ENCODE results near the gene GCNT4. TPM values are rescaled to one million over a fixed set of nuclear protein-coding genes. Genes with fewer than 3 reads are reported as not detected.
"Not testable (repeated sequence)": the region's sequence is repeated elsewhere in the genome, so short reads cannot be mapped to it uniquely, and the experiment has no call there.

GCNT4 gene
- 5.2 TPM for total RNA-seq (ENCODE audit: unreplicated experiment)
- long read RNA-seq, full-length matches to known transcripts: 1 of 1 reads
- long read RNA-seq, partial matches to known transcripts: 0 of 1 reads
- long read RNA-seq, other reads (novel, unspliced or antisense): 0 of 1 reads

DNA sequence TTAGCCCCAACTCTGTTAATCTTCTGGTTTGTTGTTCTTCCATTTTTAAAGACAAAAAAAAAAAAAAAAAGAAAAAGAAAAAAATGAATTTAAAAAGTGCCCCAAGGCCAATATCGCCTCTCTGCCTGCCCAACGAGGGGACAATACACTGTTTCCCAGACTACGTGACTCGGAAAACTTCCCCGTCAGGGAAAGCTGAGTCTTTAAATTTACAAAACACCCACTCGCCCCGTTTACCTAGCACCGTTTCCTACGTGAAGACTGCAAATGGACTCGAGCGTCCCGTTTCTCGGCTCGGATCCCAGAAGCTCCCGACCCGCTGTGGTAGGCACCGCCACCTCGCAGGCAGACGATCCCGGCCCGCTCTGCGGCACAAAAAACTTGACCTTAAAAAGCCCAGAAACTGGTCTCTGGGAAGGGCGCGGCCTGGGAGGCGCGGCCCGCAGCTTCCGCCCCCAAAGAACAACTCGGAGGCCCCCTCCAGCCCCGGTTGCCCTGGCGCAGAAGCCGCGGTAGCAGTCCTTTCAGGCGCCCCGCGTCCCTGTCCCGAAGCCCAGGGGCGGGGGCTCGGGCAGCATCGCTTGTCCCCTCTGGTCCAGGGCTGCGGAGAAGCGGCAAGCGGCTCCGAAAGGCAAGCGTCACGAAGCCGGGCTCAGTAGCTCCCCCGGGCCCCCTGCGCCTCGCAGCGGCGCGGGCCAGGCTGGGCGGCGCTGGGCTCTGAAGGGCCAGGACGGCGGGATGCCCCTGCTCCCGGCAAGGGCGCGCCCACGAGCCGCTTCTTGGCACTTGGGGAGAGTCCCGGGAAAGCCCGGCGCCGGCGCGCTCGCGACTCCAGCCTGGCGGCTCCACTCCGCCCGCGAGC is at the start of gene GCNT4:
TSS of gene GCNT4 (minus strand) at position 367 of the 862 bp plus-strand sequence. CDS start 22,521 bp downstream, outside the sequence.
- Mint-ChIP-seq H3K36me3 (ENCODE audit: unreplicated experiment) (no peaks in the 10 kb centered on the region), H3K27me3 (ENCODE audit: unreplicated experiment) (peaks cover 20% of the 10 kb centered on the region), H3K4me1 (ENCODE audit: low read depth, unreplicated experiment) (peaks cover 24% of the 10 kb centered on the region), H3K27ac (ENCODE audit: unreplicated experiment) (peak within 1 kb of the TSS; percentile 55), H3K9me3 (ENCODE audit: unreplicated experiment) (peaks cover 19% of the 10 kb centered on the region), H3K4me3 (ENCODE audit: unreplicated experiment) (peak within 1 kb of the TSS; percentile 94)
- TF ChIP-seq, protein P1, sequence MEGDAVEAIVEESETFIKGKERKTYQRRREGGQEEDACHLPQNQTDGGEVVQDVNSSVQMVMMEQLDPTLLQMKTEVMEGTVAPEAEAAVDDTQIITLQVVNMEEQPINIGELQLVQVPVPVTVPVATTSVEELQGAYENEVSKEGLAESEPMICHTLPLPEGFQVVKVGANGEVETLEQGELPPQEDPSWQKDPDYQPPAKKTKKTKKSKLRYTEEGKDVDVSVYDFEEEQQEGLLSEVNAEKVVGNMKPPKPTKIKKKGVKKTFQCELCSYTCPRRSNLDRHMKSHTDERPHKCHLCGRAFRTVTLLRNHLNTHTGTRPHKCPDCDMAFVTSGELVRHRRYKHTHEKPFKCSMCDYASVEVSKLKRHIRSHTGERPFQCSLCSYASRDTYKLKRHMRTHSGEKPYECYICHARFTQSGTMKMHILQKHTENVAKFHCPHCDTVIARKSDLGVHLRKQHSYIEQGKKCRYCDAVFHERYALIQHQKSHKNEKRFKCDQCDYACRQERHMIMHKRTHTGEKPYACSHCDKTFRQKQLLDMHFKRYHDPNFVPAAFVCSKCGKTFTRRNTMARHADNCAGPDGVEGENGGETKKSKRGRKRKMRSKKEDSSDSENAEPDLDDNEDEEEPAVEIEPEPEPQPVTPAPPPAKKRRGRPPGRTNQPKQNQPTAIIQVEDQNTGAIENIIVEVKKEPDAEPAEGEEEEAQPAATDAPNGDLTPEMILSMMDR (IDR thresholded peaks at IDR 0.05; ENCODE audit: partially characterized antibody, unreplicated experiment): no peak
- peak; percentile 49 for DNase-seq

GRCh38 chr5:75095956-75096355 is 43.6 kb upstream of the GCNT4 start:
- H3K4me3 Mint-ChIP-seq (ENCODE audit: unreplicated experiment); H3K27ac Mint-ChIP-seq (ENCODE audit: unreplicated experiment); H3K4me1 Mint-ChIP-seq (ENCODE audit: low read depth, unreplicated experiment): not testable (repeated sequence)

DNA sequence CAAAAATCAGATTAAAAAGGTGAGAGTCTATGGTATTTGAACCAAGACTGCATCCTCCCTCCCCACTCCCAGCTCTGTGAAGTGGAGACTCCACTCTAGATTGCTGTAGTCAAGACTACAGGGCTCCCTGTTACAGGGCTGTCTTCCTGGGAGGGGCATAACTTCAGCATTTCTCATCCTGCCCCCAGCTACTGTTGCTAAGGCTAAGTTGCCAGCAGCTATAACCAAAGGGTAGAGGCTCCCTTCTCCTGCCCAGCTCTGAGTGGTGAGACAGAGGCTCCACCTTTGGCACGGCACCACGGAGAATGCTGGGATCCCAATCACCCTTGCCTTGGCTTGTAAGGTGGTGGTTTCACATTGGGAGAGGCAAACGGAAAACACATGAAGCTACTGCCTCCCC is 39.2 kb upstream of the GCNT4 start:
- TF ChIP-seq, protein P1 (IDR thresholded peaks at IDR 0.05; ENCODE audit: partially characterized antibody, unreplicated experiment): no peak
- Mint-ChIP-seq H3K27me3 (ENCODE audit: unreplicated experiment) (peaks cover 2% of the 10 kb centered on the region), H3K4me3 (ENCODE audit: unreplicated experiment) (no peak overlapping the region), H3K27ac (ENCODE audit: unreplicated experiment) (no peak overlapping the region), H3K4me1 (ENCODE audit: low read depth, unreplicated experiment) (no peaks in the 10 kb centered on the region), H3K36me3 (ENCODE audit: unreplicated experiment) (no peaks in the 10 kb centered on the region), H3K9me3 (ENCODE audit: unreplicated experiment) (no peaks in the 10 kb centered on the region)
- no peak for DNase-seq

More at GRCh38 chr5:75095956-75096355, 43.6 kb upstream of the GCNT4 start:
- not testable (repeated sequence) for H3K9me3 Mint-ChIP-seq (ENCODE audit: unreplicated experiment); DNase-seq; H3K36me3 Mint-ChIP-seq (ENCODE audit: unreplicated experiment); H3K27me3 Mint-ChIP-seq (ENCODE audit: unreplicated experiment)

GRCh38 chr5:75089662-75090061 is 37.3 kb upstream of the GCNT4 start:
- TF ChIP-seq, protein P1 (IDR thresholded peaks at IDR 0.05; ENCODE audit: partially characterized antibody, unreplicated experiment): no peak
- no peaks in the 10 kb centered on the region for H3K9me3 Mint-ChIP-seq (ENCODE audit: unreplicated experiment)
- H3K36me3 Mint-ChIP-seq (ENCODE audit: unreplicated experiment): no peaks in the 10 kb centered on the region

DNA sequence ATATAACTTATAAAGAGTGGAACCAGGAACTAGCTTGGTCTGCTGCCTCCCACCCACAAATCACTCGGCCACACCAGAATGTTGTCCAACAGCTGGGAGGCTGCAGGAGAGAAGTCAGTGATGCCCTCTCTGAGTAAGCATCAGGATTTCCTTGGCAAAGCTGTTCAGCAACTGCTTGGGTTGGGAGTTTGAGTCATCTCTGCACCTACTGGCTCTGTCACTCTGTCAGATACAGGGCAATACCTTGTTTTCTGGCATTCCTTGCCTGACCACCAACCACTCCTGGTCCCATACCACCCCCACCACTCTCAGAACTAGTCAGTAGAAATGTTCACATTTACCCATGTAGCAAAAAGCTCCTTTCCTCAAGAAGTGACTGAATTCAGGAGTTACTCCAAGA is 36.8 kb upstream of the GCNT4 start:
- H3K36me3 Mint-ChIP-seq (ENCODE audit: unreplicated experiment): no peaks in the 10 kb centered on the region
- no peaks in the 10 kb centered on the region for H3K9me3 Mint-ChIP-seq (ENCODE audit: unreplicated experiment)
- no peak overlapping the region for H3K27ac Mint-ChIP-seq (ENCODE audit: unreplicated experiment)
- H3K27me3 Mint-ChIP-seq (ENCODE audit: unreplicated experiment): peaks cover 2% of the 10 kb centered on the region
- no peaks in the 10 kb centered on the region for H3K4me1 Mint-ChIP-seq (ENCODE audit: low read depth, unreplicated experiment)
- TF ChIP-seq, protein P1 (IDR thresholded peaks at IDR 0.05; ENCODE audit: partially characterized antibody, unreplicated experiment): no peak
- no peak overlapping the region for H3K4me3 Mint-ChIP-seq (ENCODE audit: unreplicated experiment)
- no peak for DNase-seq

More at GRCh38 chr5:75089662-75090061, 37.3 kb upstream of the GCNT4 start:
- Mint-ChIP-seq H3K4me1 (ENCODE audit: low read depth, unreplicated experiment) (no peaks in the 10 kb centered on the region), H3K27me3 (ENCODE audit: unreplicated experiment) (peaks cover 2% of the 10 kb centered on the region), H3K4me3 (ENCODE audit: unreplicated experiment) (no peak overlapping the region), H3K27ac (ENCODE audit: unreplicated experiment) (no peak overlapping the region)
- DNase-seq: no peak

Measured in glutamatergic neuron (in vitro differentiated cells).